ENCODE measurements around the gene TIMM22.
"Not testable (repeated sequence)": the region's sequence is repeated elsewhere in the genome, so short reads cannot be mapped to it uniquely, and the experiment has no call there.

TIMM22 gene

GRCh38 chr17:996554-997344, at the start of gene TIMM22:
Gene TIMM22, plus strand, starts transcription at chr17:997129. Its CDS starts 14 bp downstream, at chr17:997143.
- peak; percentile 99 for DNase-seq

GRCh38 chr17:948284-948852, 48.6 kb upstream of the TIMM22 start:
- DNase-seq = peak; percentile 64

DNA sequence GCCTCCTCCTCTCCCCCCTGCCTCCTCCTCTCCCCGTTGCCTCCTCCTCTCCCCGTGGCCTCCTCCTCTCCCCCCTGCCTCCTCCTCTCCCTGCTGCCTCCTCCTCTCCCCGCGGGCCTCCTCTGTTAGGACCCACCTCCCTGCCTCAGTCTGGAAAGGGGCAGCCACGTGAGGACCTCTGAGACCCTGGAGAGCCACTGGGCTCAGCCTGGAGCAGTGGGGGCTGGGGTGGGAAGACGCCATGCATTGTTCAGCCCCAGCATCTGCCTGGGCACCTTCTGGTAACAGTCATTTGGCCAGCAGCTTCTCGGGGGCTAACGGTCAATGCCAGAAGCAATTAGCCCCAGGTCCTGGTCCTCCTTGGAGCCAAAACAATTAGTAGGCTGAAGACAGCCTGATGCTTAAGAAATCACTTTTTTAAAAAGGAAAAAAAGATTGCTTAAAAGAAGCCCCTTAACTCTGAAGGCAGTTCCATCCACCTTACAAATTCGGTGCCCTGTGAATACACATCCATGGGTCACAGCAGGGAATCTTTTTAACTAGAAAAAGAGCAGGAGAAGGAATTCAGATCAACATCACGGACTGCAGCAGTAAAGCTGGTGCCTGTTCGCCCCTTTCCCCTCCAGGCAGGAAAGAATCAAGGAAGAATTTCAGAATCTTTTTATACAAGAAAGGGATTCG, 47.2 kb upstream of the TIMM22 start:
- no peak for DNase-seq

GRCh38 chr17:951325-952132, 45.4 kb upstream of the TIMM22 start:
- peak; percentile 97 for DNase-seq

DNA sequence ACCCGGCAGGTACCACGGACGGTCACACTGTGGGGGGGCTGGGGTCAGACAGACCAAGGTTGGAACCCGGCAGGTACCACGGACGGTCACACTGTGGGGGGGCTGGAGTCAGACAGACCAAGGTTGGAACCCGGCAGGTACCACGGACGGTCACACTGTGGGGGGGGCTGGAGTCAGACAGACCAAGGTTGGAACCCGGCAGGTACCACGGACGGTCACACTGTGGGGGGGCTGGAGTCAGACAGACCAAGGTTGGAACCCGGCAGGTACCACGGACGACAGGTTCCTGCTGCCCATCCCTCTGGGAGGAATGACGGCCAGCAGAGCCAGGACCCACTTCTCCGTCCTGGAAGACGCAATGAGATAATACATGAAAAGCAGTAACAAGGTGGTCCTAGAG, 44.3 kb upstream of the TIMM22 start:
- not testable (repeated sequence) for DNase-seq

GRCh38 chr17:953767-954166, 43.2 kb upstream of the TIMM22 start:
- DNase-seq = no peak

DNA sequence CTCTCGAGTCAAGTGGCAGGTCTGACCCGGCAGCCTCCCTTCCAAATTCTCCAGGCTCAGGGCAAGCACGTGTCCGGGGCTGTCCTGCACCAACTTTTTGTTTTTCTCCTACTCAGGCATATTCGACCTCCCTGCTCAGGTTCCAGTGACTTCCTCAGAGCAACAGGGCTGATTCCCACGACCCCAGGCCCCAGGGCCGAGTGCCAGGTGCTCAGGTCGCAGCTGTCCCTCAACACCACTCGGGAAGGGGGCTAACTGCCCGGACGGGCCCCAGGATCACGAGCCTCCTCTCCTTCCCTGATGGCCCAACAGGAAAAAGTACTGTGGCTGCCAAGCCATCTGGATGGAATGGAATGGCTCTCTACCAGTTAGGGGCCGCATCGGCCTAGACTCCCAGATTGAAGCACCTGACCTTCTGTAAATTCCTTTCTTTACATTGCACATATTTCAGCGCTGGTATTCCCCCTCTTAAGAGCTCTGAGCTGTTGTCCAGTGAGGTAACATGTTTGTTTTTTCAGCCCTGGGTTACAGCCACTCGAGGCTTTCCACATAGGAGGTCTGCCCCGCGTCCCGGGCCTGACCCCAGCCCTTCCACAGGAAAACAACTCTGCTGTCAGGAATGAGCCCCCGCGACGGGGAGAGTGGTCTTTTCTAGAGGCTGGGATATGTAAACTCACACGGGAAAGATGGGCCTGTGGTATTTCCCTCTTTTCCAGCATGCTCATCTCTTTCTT, 42.3 kb upstream of the TIMM22 start:
- peak; percentile 77 for DNase-seq

DNA sequence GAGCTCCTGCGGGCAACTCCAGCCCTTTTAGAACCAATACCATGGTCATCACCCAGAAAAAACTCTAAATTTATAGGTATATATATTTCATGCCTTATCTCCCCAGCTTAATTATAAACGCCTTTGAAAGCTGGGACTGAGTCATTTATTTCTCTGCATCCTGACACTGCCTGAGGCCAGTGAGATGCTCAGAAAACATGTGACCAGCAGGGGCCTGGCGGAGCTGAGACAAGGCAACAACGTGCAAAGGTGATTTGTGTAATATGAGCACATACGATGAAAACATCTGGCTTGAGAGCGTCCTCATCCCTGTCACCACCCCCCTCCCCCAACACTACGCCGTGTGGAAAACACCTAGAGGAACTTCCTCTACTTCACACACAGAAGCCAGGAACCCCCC, 40.0 kb upstream of the TIMM22 start:
- peak; percentile 39 for DNase-seq

DNA sequence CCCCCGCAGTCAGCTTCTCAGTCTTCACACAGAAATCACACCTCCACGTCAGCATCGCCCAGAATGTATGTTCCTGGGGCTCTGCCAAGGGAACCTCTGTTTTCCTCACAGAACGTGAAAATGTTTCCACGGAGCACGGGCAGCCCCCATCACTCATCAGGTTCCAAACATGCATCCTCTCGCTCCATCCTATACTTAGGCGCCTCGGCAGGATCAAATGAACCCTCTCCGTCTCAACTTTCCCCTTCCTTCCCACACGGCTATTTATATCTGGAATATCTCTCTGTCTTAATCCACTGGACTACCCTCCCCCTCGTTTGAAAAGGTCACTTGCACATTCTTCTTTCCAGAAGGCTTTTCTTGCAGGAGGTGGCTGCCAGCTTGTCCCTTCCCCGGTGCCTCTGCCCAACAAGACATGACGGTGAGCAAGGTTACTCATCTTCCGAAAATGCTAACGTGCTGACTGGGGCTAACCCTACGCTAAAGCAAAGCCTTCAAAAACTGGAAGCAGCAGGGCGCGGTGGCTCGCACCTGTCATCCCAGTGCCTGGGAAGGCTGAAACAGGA, 39.0 kb upstream of the TIMM22 start:
- DNase-seq = no peak

DNA sequence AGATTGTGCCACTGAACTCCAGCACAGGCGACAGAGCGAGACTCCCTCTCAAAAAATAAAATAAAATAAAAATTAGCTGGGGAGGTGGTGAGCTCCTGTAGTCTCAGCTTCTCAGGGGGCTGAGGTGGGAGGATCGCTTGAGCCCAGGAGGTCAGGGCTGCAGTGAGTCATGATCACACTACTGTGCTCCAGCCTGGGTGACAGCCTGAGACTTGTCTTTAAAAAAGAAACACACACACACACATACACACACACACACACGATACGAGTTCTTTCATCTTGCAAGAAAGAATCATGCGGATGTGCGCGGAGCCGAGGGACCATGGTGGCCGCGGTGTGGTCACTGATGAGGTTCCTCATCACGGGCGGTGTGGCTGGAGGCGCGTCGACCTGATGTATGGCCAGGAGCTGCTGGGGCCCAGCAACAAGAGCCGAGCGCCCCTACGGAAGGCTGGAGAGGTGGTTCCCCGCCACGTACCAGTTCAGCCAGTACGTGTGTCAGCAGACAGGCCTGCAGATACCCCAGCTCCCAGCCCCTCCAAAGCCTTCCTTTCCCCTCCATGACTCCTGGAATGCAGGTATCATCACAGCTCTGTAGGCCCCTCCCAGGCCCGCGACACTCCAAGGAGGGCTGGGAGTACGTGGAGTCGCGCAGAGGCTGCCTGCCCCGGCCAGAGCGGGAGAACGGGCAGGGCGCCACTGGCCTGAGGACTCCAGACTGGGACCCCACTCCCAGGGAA, 38.0 kb upstream of the TIMM22 start:
- no peak for DNase-seq

GRCh38 chr17:962166-962565, 34.8 kb upstream of the TIMM22 start:
- DNase-seq = no peak

GRCh38 chr17:962670-963069, 34.3 kb upstream of the TIMM22 start:
- no peak for DNase-seq

DNA sequence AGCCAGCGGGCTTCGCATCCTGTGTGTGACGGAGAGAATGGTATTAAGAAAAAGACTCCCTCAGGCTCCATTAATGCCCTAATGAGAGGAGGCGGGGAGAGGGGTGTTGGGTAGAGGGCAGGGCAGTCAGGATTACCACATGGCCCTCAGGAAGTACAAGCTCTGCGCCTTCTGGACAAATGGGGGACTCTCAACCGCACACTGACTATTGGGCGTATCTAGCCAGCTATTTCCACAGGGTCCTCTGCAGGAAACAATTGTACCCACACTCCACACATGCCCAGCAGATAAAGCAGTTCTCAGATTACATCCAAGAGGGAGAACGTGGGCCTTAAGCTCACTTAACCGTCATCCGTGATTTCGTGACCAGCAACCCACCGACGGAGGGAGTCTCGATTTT, 32.1 kb upstream of the TIMM22 start:
- DNase-seq = no peak

DNA sequence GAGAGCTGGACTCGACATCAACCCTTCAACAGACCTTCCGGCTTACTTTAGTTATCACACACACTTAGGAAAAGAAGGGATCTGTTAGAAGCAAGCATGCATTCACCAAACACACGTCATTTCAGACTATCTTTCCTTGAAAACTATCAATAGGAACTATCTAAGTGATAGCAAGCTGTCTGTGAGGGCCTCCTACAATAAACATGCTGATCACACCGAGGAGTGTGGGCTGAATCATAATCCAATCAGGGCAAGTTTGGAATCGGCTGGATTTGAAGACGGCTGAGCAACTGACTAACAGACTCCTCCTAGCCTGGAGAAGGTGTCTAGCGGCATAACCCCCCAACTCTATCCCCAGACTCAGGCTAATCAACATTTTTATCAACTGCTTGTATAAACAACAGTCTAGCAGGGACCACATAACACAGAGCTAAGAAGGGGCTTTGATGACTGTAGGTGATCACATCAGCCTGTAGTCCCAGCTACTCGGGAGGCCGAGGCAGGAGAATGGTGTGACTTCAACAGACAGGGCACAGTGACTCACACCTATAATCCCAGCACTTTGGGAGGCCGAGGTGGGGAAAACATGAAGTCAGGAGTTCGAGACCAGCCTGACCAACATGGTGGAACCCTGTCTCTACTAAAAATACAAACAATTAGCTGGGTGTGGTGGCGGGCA, 31.5 kb upstream of the TIMM22 start:
- peak; percentile 73 for DNase-seq

DNA sequence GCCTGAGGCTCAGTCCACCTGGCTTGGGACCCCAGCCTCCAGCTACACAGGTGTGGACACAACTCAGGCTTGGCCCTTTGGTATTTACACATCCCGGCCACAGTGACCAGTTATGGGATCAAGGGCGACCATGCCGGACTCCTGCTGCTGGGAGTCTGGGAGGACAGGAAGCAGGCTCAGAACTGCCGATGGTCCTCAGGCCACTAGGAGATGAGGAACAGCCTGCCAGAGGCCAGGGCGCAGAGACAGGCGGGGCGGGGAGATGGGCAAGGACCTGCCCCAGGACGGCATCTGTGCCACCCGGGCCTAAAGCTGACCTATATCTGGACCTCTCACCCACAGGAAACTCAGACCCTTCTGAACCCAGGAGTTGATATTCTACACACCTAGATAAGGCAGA, 29.8 kb upstream of the TIMM22 start:
- no peak for DNase-seq

- peak; percentile 78 for DNase-seq
Measured at GRCh38 chr17:968812-969730, 27.9 kb upstream of the TIMM22 start.

- DNase-seq = peak; percentile 44
Measured at GRCh38 chr17:969811-970355, 27.0 kb upstream of the TIMM22 start.

- no peak for DNase-seq
Measured at GRCh38 chr17:970364-970763, 26.6 kb upstream of the TIMM22 start.

- not testable (repeated sequence) for DNase-seq
Measured at GRCh38 chr17:971861-972260, 25.1 kb upstream of the TIMM22 start.
